Hepatocyte (in vitro differentiated cells): ENCODE measurements around the gene HTR3A. TPM values are rescaled to one million over a fixed set of nuclear protein-coding genes. Genes with fewer than 3 reads are reported as not detected.

ENCODE experiments used
- DNase-seq: peaks from one replicate; pipeline ENCODE4 v3.0.0-alpha.2; 2016; ENCODE audit warnings: low spot score
- H2AFZ ChIP-seq: fragments of 200-600 bp; sonication (generic); 2 replicates; pipeline ENCODE4 v1.6.0; 2016; ENCODE audit warnings: antibody characterized with exemption, mild to moderate bottlenecking
- H3K27ac ChIP-seq: fragments of 200-600 bp; sonication (generic); 2 replicates; pipeline ENCODE4 v1.5.1; 2016; ENCODE audit warnings: mild to moderate bottlenecking
- H3K27me3 ChIP-seq: fragments of 200-600 bp; sonication (generic); 2 replicates; pipeline ENCODE4 v1.6.1; 2016
- H3K36me3 ChIP-seq: fragments of 200-600 bp; sonication (generic); replicated peaks from 2 replicates; pipeline ENCODE4 v1.5.1; 2016; ENCODE audit warnings: low read depth; ENCODE audit not compliant: insufficient read depth
- H3K4me1 ChIP-seq: fragments of 200-600 bp; sonication (generic); 2 replicates; pipeline ENCODE4 v1.5.1; 2016; ENCODE audit warnings: mild to moderate bottlenecking, moderate library complexity; ENCODE audit not compliant: insufficient read depth
- H3K4me2 ChIP-seq: fragments of 200-600 bp; sonication (generic); 2 replicates; pipeline ENCODE4 v1.6.0; 2016
- H3K4me3 ChIP-seq: fragments of 200-600 bp; sonication (generic); 2 replicates; pipeline ENCODE4 v1.5.1; 2016; ENCODE audit warnings: mild to moderate bottlenecking
- H3K79me2 ChIP-seq: fragments of 200-600 bp; sonication (generic); 2 replicates; pipeline ENCODE4 v1.6.0; 2017; ENCODE audit warnings: mild to moderate bottlenecking
- H3K9me2 ChIP-seq: fragments of 200-600 bp; sonication (generic); replicated peaks from 2 replicates; pipeline ENCODE4 v1.6.0; 2017; ENCODE audit warnings: mild to moderate bottlenecking; ENCODE audit not compliant: insufficient read depth
- H3K9me3 ChIP-seq: fragments of 200-600 bp; sonication (generic); 2 replicates; pipeline ENCODE4 v1.5.1; 2016; ENCODE audit warnings: low read depth, mild to moderate bottlenecking
- H4K20me1 ChIP-seq: fragments of 200-600 bp; sonication (generic); 2 replicates; pipeline ENCODE4 v1.6.0; 2016; ENCODE audit warnings: mild to moderate bottlenecking; ENCODE audit not compliant: insufficient read depth, poor library complexity, severe bottlenecking
- EZH2 ChIP-seq: fragments of 200-600 bp; sonication (generic); IDR thresholded peaks from 2 replicates; pipeline ENCODE4 v1.6.1; 2016; ENCODE audit warnings: antibody characterized with exemption, mild to moderate bottlenecking, borderline replicate concordance
- EZH2phosphoT487 ChIP-seq: fragments of 200-600 bp; sonication (generic); IDR thresholded peaks from one replicate; pipeline ENCODE4 v1.6.1; 2018; ENCODE audit warnings: antibody characterized with exemption, mild to moderate bottlenecking, low read depth, moderate library complexity; ENCODE audit not compliant: unreplicated experiment, severe bottlenecking
- WGBS: methylation state at CpG from one replicate; pipeline ENCODE4 v1.1.6; 2016; ENCODE audit warnings: low lambda C conversion rate; ENCODE audit errors: missing lambda C conversion rate; 5-methylcytosine and 5-hydroxymethylcytosine counted together
- polyA plus RNA-seq: library from polyadenylated mRNA; unstranded; fragments of >200 nt; fragmentation: Nextera tagmentation; extraction: Ambion mirVana; gene quantifications from 2 replicates; pipeline ENCODE4 v1.2.1, GENCODE V29; 2016
- total RNA-seq: library from RNA; depleted of rRNA; stranded (reverse); fragments of >200 nt; gene quantifications from 2 replicates; pipeline ENCODE4 v1.2.3, GENCODE V29; 2014
- TF ChIP-seq, protein P1 (sequence below): fragments of 200-600 bp; sonication (generic); IDR thresholded peaks from 2 replicates; pipeline ENCODE4 v1.5.1; 2016; ENCODE audit warnings: antibody characterized with exemption, mild to moderate bottlenecking; ENCODE audit not compliant: poor library complexity

HTR3A gene
- total and polyA plus RNA-seq, 2 experiments from 2014 or later: not detected

DNA sequence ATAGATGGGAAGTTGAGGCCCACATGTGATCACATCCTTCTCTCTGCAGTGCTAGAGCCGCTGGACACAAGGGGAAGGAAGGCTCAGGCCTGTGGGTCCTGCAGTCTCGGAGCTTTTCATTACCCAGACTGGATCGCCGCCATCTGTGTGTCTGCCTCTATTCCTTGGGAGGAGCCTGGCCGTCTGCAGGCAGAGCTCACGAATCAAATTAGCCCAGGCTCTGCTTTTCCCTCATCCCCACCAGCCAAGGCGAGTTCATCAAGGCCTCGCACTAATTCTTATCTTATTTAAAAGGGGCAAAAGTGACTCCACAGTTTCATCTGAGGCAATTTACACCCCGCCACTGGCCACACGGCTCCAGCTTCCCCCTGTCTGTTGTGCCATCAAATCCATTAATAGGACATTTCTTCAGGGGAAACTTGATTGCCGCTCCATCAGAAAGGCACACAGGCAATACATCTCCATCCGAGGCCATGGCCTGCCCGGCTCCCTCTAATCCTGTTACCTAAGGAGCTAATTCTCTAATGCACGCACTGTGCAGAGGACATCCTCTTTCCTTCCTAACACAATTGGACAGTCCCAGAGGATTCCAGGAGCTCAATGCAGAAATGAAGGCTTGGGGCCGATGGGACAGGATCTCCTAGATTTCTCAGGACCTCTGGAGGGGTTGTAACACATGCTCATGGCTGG, 3.3 kb upstream of the HTR3A start:
- Histone ChIP-seq H3K9me2 (no peaks in the 10 kb centered on the region), H3K9me3 (no peaks in the 10 kb centered on the region), H3K79me2 (no peaks in the 10 kb centered on the region), H3K27me3 (peaks cover 7% of the 10 kb centered on the region), H2AFZ (no peak overlapping the region), H3K36me3 (no peaks in the 10 kb centered on the region), H3K4me3 (no peak overlapping the region), H3K27ac (no peak overlapping the region), H4K20me1 (no peaks in the 10 kb centered on the region), H3K4me1 (peaks cover 3% of the 10 kb centered on the region), H3K4me2 (no peak overlapping the region)
- DNase-seq: no peak
- 67% methylated on average over 15 of the region's 15 CpGs for WGBS
- TF ChIP-seq EZH2 (no peak), EZH2phosphoT487 (no peak)
- TF ChIP-seq, protein P1, sequence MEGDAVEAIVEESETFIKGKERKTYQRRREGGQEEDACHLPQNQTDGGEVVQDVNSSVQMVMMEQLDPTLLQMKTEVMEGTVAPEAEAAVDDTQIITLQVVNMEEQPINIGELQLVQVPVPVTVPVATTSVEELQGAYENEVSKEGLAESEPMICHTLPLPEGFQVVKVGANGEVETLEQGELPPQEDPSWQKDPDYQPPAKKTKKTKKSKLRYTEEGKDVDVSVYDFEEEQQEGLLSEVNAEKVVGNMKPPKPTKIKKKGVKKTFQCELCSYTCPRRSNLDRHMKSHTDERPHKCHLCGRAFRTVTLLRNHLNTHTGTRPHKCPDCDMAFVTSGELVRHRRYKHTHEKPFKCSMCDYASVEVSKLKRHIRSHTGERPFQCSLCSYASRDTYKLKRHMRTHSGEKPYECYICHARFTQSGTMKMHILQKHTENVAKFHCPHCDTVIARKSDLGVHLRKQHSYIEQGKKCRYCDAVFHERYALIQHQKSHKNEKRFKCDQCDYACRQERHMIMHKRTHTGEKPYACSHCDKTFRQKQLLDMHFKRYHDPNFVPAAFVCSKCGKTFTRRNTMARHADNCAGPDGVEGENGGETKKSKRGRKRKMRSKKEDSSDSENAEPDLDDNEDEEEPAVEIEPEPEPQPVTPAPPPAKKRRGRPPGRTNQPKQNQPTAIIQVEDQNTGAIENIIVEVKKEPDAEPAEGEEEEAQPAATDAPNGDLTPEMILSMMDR: no peak

DNA sequence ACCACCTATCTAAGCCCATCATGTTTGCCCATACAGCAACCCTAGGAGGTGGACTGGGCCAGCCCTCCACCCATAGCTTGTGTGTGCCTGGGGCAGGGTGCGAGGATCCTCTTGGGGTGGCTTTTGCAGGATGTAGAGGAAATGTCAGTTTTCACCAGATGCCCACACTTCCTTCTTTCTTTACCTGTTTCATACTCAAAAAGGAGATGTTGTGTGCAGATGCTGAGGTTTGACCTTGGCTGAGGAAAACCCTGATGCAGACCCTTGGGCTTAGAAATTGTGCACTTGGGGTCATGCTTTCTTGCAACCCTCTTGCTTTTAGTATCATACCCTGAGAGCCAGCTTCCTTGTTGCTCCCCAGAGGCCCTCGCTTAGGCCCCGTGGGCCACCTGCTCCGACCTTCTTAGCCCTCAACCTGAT, 2.2 kb downstream of the HTR3A start:
- Histone ChIP-seq H2AFZ (no peak overlapping the region), H4K20me1 (no peaks in the 10 kb centered on the region), H3K9me3 (no peaks in the 10 kb centered on the region), H3K9me2 (no peaks in the 10 kb centered on the region), H3K36me3 (no peaks in the 10 kb centered on the region), H3K79me2 (no peaks in the 10 kb centered on the region), H3K4me3 (no peak overlapping the region), H3K4me1 (peaks cover 3% of the 10 kb centered on the region), H3K27me3 (peaks cover 14% of the 10 kb centered on the region), H3K27ac (no peak overlapping the region), H3K4me2 (no peak overlapping the region)
- no peak for DNase-seq
- WGBS: 97% methylated on average over 4 of the region's 4 CpGs
- TF ChIP-seq, protein P1: no peak
- TF ChIP-seq EZH2 (no peak), EZH2phosphoT487 (no peak)

DNA sequence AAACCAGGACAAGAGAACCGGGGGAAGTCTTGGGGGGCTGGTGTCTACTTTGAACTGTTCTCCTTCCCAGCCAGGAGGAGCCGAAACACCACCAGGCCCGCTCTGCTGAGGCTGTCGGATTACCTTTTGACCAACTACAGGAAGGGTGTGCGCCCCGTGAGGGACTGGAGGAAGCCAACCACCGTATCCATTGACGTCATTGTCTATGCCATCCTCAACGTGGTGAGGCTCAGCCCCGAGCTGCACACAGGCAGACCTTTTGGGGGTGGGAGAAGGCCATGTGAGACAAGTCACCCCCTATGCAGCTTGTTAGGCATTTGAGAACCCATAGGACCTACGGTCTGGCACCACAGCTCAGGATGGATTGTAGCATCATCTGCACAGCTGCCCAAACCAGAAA, 2.8 kb downstream of the HTR3A start:
- Histone ChIP-seq H2AFZ (no peak overlapping the region), H4K20me1 (no peaks in the 10 kb centered on the region), H3K9me3 (no peaks in the 10 kb centered on the region), H3K4me3 (no peak overlapping the region), H3K36me3 (no peaks in the 10 kb centered on the region), H3K9me2 (no peaks in the 10 kb centered on the region), H3K27me3 (peaks cover 14% of the 10 kb centered on the region), H3K27ac (no peak overlapping the region), H3K4me1 (peaks cover 3% of the 10 kb centered on the region), H3K79me2 (no peaks in the 10 kb centered on the region), H3K4me2 (no peak overlapping the region)
- WGBS: 90% methylated on average over 11 of the region's 11 CpGs
- no peak for DNase-seq
- TF ChIP-seq EZH2phosphoT487 (no peak), EZH2 (no peak)
- TF ChIP-seq, protein P1: no peak
